NCI-H146 treated with DMSO at 0.1 percent for 48 hours (cell line): ENCODE measurements around the gene ZNF341.
"Not testable (repeated sequence)": the region's sequence is repeated elsewhere in the genome, so short reads cannot be mapped to it uniquely, and the experiment has no call there.

Experiments used
- DNase-seq: peaks from one replicate; lab custom pipeline; 2025; ENCODE audit not compliant: unreplicated experiment; lab: John Stamatoyannopoulos, UW

Gene ZNF341

DNA sequence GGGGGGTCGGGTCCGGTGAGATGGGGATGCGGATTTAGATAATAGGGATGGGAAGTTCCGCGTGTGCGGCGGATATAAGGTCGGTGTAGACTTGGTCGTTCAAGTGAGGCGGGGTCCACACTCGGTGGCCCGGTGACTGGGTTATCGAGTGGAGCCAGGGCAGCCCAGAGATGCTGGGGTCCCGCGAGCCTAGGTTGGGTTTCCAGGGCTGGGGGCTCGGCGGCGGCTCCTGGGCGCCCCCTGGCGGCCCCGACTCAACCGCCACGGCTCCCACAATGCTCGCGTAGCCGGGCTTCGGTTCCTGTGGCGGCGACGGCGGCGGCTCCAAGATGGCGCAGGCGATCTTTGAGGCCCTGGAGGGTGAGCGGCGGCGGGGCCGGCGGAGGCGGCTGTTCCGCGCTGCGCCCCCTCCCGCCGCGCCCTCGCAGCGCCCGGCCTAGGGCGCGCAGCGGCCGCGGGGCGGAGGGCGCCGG is at the start of gene ZNF341:
Gene ZNF341 (plus strand): TSS at position 304 of the 473 bp plus-strand sequence. CDS start 26 bp downstream, at position 330.
- peak; percentile 85 for DNase-seq

DNA sequence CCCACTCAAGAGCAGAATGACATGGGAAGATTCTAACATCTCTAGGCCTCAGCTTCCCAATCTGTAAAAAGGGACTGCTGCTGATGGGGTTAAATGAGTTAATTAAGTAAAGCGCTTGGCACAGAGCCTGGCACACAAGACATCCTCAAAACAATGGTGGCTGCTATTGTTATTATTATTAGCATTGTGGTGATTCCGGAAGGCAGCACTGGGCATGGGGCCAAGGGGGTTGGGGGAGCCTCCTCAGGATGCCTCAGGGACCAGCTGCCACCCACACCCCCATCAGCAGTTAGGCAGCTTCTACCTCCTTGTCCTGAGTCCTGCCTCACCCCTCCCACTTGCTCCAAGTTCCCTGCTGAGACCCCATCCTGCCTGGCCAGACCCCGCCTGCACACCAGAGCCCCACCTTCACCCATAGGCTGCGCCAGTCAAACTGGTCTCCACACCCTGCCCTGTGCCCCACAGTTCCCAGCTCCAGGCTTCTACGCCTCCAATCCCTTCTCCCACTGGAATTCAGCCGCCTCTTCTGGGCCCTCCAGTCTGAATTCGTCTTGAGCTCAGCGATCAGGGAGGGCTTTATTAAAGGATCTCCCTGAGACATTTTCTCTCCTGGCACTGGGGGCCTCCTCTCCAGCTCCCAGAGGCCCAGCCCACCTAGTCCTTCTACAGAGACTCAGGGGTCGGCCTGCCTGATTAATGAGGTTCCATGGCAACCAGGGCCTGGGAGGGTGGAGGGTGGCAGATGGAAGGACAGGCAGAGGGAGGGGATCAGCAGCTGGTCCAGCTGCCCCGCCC is 47.1 kb upstream of the ZNF341 start:
- DNase-seq, result peak; percentile 62

DNA sequence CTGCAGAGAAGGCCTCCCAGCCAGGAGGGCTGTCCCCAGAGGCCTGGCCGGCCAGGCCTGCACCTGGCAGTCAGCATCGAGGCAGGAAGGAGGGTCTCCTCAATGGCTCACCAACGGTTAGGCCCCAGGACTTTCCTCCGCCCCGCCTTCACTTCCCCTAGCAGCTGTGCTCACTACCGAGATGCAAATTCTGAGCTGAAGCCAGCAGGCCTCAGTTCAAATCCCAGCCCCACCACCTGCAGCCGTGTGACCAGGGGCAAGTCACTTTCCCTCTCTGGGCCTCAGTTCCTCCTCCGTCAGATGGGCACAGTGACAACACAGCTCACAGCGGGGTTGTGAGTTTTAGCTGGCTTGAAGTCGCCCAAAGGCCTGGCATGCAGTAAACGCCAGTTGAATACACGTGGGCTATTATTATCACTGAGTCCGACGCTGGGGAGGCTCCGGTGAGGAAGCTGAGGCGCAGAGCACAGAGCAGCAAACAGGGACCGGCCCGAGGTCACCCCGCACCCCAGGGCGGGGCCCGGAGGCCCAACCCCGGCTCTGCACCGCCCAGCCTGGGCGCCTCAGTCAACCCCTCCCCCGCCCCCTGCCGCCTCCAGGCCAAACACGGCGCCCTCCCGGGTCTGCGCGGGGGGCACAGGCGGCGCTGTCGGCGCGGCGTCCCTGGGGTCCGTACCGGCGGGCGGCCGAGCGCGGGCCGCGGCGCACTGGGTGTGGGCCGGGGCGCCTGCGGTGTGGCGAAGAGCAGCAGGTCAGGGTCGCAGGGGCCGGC is 46.3 kb upstream of the ZNF341 start:
- DNase-seq, result peak; percentile 84

DNA sequence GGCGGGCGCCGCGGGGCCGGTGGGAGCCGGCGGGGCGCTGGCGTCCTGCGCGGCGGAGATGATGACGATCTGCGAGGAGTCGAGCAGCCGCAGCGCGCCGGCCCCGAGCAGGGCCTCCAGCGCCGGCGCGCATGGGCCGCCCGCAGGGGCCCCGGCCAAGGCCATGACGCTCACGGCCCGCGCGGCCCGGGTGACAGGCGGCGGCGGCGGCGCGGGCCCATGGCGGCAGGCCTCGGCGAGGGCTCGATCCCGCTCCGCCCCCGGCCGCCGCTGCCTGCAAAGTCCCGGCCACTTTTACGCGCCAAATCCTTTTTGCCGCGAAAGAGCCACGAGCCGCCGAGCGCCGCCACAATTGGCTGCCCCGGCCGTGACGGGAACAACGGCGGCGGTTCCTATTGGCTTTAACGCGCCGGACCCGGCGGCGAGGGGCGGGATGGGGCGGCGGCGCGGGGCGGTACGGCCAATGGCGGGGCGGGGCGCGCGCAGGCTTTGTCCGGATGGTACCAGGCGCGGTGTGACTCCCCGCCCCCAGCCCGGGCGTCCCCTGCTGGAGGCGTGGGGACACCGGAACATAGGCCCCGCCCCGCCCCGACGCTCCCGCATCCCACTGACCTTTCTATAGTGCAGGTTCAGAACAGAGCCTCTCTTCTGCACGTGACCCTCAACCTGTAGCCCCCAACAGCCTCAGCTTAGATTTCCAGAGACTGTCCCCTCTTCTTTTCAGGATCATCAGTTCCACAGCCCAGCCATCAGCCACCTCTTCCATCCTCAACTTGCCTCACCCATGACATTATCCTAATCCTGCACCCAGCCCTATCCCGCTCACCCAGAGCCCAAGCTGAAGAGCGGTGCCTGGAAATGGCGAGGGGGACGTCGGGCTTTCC is 45.5 kb upstream of the ZNF341 start, which contains the start of gene E2F1:
Gene E2F1 (minus strand): TSS at position 286 of the 884 bp plus-strand sequence. CDS start 121 bp downstream, at position 165.
- DNase-seq, result peak; percentile 97

DNA sequence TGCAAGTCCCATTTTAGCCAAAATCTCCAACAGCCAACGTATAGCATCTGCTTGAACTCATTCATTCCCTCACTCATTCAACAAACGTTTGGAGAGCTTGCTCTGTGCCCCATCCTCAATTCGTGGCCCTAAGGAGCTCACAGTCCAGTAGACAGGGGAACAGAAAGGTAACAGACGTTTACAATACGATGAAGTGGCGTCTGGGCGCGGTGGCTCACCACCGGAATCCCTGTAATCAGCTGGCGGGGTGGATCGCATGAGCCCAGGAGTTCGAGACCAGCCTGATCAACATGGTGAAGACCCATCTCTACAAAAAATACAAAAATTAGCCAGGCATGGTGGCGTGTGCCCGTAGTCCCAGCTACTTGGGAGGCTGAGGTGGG is 44.8 kb upstream of the ZNF341 start:
- DNase-seq, result no peak

DNA sequence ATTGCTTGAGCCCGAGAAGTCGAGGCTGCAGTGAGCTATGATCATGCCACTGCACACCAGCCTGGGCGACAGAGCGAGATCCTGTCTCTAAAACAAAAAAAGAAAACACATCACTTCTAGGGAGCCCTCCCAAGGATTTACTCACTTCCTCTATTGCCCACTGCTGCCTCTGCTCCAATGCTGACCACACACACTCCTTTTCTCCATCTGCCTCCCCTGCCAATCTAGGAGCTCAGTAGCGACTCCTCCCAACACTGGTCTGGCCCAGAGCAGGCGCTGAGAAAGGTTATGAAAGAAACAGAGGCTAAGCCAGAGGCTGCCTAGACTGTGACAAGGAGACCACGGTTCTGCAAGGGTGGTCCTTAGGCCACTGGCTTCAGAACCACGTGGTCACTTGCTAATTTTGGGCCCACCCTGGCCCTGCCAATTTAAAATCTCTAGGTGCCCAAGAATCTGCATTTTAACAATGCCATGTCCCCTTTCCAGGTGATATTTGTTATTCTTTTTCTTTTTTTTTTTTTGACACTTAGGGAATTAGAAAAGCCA is 44.4 kb upstream of the ZNF341 start:
- no peak for DNase-seq

DNA sequence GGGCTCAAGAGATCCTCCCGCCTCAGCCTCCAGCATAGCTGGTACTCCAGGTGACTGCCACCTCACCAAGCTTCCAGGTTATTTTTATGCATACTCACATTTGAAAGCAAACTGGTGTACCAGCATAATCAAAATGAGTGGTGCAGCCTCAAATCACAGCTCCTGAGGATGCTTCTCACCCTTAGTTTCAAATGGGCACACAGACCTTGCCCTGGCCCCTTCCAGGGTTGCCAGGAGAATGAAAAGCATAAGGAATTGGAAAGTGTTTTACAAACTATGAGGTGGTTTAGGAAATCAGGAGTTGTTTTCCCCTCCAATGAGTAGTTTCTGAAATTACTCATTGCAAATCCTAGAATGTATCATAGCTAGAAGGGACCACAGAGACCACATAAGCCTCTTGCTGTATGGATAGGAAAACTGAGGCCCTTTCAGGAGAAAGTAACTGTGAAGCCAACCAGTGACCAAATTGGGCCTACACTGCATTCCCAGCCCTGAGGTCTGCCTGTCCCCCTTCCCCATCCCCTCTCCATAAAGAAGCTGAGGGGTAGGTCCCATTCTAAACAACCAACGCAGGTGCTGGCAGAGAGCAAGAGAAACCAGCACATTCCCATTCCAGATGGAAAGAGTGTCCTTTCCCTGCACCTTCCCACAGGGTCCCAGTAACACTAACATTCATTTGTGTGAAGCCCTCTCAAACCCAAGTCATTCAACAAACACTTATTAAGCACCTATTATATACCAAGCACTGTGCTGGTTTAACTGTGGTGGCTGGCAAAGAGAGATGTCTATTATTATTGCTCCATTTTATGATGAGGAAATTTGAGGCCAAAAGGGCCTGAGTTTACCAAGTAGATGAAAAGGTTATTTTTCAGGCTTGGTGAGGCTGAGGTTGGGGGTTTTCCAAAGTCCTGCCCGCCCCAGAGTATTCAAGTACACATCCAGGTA is 43.5 kb upstream of the ZNF341 start:
- DNase-seq, result no peak

DNA sequence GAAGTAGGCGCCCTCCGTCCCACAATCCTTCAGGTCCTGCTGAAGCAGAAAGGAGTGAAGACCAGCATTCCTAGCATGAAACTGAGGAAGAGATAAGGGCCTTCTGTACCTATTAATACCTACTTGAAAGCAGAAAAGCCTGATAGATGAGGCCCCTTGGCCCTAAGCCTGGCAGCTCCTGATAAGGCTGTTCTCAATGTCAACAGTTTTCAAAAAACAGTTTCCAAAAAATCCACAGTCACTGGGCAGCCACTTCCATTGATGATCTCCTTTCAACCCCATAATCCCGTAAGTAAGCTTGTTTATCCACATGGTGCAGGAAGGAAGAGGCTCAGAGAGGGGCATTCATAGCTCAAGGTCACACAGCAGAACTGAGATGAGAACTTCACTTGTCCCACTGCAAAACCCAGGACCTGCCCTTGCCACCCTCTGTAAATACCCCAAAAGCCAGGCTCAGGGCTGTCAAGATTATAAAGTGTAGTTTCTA is 42.8 kb upstream of the ZNF341 start:
- DNase-seq, result no peak

DNA sequence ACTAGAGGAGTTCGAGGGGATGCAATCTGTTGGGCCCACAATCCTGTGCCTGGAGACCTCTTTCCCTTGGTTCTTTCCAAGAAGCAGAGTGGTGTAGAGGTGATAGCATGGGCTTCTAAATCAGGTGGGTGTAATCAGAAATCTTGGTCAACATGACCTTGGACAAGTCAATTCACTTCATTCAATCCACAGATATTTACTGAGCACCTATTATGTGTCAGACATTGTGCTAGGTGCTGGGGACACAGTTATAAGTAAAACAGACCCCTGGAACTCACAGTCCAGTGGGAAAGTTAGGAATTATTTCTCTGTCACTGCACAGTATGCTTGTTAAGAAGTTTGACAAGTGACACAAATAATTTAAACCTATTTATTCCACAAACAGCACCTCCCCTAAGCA is 42.3 kb upstream of the ZNF341 start:
- DNase-seq, result no peak

DNA sequence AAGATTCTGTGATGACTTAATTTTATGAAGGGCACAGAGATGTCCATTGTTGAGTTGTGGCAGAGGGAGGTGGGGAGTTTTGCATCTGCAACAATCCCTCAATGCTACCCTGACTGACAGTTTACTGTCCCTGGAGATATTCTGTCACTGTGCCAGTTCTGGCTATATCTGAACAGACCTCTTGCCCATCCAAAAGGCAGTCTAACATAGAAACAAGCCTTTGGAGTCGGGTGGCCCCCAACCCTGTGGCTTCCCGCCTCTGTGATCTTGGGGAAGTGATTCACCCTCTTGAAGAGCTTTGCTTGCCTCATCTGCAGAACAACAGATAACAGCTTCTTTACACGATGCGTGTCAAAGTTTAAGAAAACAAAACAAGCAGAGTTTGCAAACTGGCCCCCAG is 41.8 kb upstream of the ZNF341 start:
- DNase-seq, result no peak

DNA sequence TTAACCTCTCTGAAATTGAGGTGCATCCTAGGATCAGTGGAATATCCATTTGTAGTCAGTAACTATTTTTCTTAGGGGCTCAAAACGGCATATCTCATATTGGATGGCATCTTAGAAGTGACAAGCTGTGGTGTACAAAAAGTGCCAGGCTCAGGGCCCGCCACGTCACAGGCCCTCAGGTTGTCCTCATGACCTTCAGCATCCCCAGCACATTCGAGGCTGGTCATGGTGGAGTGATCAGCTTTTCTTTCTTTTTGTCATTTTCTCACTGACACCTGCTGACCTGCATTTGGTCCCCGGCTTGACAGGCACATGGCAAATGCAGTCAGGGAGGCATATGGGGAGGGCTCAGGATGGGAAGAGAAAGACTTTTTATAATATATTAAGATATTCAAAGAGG is 38.5 kb upstream of the ZNF341 start:
- DNase-seq, result no peak

DNA sequence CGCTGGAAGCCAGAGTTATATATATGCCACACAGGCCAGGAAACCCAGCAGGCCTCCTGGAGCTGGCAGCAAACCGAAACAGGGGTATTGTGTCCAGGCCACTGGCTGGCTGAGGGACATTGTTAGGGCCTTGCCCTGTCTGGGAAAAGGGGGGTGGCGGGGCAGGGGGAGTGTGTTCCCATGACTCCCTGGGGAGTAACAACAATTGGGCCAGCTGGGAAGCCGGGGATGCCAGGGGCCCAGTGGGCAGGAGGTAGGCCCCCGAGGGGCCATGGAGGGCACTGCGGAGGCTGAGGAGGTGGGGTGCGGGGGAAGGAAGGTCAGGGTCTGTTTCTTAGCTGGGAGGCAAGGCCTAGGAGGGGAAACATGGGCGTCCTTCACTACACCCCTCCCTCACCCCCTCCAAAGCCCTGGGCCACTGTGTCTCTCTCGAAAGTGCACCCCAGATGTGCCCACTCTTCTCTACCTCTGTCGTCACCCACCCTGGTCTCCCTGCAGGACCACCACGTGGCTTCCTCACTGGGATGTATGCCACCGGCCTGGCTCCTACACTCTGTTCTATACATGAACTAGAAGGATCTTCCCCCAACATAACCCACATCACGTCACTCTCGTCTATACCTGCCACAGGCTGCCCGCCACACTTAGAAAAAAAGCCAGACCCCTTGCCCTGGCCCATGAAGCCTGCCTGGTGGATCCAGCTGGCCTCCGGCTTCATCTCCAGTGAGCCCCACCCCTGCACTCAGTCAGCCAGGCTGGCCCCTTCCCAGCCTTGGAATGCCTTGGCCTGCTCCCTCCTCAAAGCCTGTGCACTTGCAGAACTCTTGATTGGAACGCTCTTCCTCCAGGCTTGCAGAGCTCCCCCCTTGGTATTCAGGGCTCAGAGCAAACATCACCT is 37.8 kb upstream of the ZNF341 start:
- no peak for DNase-seq

DNA sequence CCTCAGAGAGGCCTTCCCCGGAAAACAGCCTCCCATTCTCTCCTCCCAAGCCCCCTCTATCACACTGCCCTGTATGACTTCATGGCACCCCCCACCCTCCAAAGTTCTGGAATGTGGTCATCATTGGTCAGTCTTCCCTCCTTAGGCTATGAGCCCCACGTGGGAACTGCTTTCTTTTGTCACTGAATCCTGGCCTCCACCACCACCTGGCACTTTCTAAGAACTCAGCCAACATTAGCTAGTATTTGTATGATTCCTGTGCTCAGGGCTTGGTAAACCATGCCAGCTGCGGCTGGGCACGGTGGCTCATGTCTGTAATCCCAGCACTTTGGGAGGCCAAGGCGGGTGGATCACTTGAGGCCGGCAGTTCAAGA is 37.2 kb upstream of the ZNF341 start:
- no peak for DNase-seq

DNA sequence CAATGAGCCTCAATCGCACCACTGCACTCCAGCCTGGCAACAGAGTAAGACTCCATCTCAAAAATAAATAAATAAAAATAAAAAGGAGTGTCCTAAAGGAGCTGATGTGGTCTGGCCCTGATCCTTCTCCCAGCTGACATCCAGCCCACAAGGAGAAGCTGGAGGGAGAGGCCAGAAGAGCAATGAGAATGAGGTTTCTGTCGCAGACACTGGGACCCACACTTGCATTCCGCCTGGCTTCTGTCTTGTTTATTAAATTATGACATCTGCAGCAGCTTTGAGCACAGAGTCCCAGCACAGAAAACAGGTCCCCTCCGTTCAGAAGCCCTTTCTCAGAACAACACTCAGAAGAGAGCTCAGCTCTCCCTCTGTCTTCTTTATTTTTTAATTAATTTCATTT is 35.3 kb upstream of the ZNF341 start:
- no peak for DNase-seq

DNA sequence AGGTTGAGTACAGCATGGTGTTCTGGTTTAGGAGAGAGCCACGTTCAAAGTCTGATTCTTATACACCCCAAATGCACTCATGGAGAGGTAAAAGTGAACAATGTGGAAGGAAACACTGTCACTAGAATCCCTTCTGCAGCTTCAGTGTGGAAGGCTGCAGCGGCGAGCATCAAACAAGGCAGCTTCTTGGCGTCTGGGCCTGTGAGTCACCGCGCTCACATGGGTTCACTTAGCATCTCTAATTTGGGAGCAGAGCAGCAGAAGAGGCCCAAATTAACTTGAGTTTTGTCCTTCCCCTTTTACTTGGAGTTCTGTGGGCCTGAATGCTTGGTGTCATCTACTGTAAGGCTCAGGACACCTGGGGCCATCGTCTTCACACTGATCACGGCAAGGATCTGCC is 34.7 kb upstream of the ZNF341 start:
- no peak for DNase-seq

DNA sequence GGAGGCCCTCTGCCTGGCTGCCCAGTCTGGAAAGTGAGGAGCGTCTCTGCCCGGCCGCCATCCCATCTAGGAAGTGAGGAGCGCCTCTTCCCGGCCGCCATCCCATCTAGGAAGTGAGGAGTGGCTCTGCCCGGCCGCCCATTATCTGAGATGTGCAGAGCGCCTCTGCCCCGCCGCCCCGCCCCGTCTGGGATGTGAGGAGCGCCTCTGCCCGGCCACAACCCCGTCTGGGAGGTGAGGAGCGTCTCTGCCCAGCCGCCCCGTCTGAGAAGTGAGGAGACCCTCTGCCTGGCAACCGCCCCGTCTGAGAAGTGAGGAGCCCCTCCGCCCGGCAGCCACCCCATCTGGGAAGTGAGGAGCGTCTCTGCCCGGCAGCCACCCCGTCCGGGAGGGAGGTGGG is 32.8 kb upstream of the ZNF341 start:
- not testable (repeated sequence) for DNase-seq

DNA sequence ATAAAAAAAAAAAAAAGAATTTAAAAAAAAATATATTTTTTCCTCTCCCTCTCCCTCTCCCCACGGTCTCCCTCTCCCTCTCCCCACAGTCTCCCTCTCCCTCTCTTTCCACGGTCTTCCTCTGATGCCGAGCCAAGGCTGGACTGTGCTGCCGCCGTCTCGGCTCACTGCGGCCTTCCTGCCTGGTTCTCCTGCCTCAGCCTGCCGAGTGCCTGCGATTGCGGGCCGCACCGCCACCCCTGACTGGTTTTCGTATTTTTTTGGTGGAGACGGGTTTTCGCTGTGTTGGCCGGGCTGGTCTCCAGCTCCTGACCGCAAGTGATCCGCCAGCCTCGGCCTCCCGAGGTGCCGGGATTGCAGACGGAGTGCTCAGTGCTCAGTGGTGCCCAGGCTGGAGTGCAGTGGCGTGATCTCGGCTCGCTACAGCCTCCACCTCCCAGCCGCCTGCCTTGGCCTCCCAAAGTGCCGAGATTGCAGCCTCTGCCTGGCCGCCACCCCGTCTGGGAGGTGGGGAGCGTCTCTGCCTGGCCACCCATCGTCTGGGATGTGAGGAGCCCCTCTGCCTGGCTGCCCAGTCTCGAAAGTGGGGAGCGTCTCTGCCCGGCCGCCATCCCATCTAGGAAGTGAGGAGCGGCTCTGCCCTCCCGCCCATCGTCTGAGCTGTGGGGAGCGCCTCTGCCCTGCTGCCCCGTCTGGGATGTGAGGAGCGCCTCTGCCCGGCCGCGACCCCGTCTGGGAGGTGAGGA is 30.9 kb upstream of the ZNF341 start:
- not testable (repeated sequence) for DNase-seq
